ENCODE measurements around the gene RABL3. TPM values are rescaled to one million over a fixed set of nuclear protein-coding genes. Genes with fewer than 3 reads are reported as not detected.
"Not testable (repeated sequence)": the region's sequence is repeated elsewhere in the genome, so short reads cannot be mapped to it uniquely, and the experiment has no call there.

Gene RABL3
- total RNA-seq, 1 donor from 2014 or later = 23.4 TPM

DNA sequence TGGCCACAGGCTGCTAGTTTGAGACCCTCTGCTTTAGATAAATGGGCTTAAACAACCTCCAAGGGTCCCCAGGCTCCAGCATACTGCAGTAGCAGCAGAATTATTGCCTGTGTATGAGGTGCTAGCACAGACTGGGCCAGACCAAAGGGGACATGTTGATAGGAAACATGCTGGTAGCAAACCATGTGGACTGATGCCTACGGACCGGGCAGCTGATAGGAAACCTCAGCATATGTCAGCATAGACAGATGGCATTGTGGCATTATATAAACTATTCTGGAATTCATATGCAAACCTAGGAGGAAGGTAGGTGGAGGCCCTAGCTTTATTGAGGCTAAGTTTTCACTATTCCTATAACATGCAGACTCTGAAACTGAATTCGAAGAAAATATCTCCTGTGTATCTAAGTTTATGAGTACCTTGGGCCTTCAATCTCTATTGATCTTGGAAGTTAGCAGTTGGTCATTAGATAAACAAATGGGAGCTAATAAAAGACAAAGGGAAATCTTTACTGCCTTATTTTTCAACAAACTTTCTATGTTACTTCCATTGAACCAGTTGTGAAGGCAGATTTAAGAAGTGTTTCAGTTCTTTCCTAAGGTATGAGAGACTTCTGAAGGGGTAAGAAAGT lies 58.5 kb downstream of the RABL3 start:
- no peak for DNase-seq (ENCODE audit: low spot score)

GRCh38 chr3:120683213-120683612 lies 59.1 kb downstream of the RABL3 start:
- DNase-seq (ENCODE audit: low spot score) = no peak

- DNase-seq (ENCODE audit: low spot score) = peak; percentile 62
Measured at GRCh38 chr3:120682095-120682681, 60.1 kb downstream of the RABL3 start, which contains the start of gene HGD. Gene HGD, minus strand, starts transcription at chr3:120682239. Its CDS starts 128 bp downstream, at chr3:120682111.

DNA sequence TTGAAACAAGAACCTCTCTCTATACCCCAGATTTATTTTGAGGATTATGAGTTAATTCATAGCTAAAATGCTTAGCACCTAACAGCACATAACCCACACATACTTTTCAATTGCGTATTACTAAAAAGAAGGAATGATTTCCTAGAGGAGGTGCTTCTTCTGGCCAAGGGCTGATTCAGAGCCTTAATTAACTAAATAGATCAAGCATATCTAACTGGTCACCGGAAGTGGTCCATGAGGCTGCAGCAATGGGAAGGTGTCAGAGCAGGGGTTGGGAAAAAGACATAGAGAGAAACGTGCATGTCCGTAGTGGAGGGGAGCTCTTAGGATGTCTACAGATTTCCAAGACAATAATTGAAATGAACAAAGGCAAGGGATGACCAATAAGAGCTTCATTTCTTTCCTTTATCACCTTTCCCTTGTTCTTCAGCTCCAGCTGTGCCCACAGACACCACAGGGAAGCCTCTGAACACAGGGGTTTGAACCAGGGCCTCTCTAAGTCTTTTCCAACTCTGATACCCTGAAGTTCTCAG lies 60.7 kb downstream of the RABL3 start:
- DNase-seq (ENCODE audit: low spot score) = no peak

DNA sequence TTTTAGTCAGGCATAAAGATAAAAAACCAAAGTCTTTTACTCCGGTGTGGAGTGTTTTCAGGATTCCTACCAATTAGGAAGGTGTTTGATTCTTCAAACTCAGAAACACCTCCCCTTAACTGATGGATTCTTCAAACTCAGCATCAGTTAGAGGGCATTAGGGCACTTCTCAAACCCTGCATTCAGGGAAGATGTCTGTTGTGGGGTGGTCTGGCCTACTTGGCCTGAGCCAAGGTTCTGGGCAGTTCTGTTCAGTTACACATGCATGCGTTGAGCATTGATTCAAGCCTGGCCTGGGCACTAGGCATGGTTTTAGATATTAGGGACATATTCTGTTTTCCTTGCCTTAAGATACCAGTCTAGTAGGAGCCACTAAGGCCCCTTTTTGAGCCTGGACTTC lies 61.3 kb downstream of the RABL3 start:
- no peak for DNase-seq (ENCODE audit: low spot score)

GRCh38 chr3:120680193-120680894 lies 62.0 kb downstream of the RABL3 start:
- no peak for DNase-seq (ENCODE audit: low spot score)

DNA sequence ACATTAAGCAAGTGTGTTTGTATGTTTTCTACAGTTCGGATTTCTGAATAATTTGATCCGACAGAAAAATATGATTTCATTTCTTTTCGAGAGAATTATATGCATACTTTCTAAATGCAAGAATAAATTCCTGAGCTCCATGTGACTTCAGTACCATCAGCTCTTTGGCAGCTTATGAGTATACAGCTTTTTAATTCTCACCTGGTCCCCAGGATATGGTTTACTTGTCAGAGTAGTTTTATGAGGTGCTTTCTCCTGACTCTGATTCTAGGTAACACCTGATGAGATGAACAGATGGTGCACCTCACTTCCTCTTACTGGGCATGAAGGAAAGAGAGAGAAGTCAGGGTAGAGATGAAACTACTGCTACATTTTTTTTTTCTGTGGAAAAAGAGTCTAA lies 63.3 kb downstream of the RABL3 start:
- no peak for DNase-seq (ENCODE audit: low spot score)

DNA sequence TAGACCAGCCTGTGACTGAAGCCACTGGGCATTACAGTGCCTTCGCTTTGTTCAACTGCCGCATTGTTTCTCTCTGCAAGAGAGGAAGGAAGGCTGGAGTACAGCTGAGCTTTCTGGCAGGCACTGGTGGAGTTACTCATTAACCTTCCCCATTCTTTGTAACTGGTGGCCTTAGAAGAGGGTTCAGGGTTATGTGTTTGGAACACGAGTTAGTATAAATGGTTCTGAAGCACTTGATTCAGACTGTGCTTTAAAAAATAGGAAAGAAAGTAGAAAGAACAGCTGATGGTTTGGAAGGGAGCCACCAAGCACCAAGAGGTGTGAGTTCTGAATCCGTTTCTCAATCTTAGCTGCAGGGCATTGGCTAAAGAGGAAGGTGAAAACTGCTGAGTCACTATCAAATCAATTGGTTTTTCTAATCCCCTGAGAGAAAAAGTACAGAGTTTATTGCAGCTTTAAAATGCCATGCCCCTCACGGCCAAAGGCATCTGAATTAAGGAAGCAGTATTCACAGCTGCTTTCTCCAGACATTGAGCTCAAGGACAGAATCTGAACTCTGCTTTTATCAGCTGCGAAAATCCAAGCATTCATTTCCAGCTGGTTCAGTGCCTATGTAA lies 63.9 kb downstream of the RABL3 start:
- peak; percentile 86 for DNase-seq (ENCODE audit: low spot score)

DNA sequence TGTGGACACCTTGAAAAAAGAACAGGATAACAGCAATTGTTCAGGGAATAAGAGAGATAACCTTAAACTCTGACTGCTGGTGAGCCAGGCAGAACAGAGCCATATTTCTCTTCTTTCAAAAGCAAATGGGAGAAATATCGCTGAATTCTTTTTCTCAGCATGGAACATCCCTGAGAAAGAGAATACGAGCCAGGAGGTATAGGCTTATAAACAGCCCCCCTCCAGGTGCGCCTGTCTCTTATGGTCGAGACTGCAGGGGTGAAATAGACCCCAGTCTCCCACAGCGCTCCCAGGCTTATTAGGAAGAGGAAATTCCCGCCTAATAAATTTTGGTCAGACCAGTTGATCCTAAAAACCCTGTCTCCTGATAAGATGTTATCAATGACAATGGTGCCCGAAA lies 65.1 kb downstream of the RABL3 start:
- not testable (repeated sequence) for DNase-seq (ENCODE audit: low spot score)

GRCh38 chr3:120673116-120673515 lies 69.2 kb downstream of the RABL3 start:
- no peak for DNase-seq (ENCODE audit: low spot score)

DNA sequence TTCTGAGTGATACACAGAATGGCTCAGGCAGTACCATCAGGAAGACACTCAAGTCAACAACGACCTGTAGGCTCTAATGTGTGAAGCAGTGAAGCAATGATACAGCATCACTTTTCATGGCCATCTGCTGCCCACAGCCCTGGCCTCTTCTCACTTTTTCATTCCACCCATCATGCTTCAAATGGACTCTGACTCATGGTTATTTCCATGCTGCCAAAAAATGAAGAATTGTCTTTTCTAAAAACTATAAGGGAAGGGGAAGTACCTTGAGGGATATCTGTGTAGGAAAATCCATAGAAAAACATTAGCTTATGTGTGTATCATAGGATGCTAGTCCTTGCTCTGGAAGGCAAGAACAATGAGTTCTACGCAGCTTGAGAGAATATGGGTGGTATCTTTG lies 71.7 kb downstream of the RABL3 start:
- DNase-seq (ENCODE audit: low spot score) = no peak

DNA sequence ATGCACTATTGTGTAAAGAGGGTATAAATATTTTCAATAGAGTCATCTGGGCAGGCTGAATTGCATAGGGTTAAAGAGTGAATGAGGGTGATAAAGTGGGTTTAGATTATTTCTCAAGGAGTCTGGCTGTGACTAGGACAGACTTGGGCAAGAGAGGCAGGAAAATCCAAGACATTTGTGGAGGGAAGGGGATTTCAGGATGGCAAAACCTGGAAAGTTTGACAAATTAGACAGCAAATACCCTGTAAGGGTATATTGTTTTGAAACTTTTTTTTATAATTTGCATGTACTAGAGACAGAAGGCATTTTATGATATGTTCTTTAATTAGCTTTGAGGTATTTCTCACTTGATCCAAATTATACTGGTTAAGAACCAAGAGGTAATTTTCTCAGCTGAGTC lies 77.4 kb downstream of the RABL3 start:
- DNase-seq (ENCODE audit: low spot score) = no peak

DNA sequence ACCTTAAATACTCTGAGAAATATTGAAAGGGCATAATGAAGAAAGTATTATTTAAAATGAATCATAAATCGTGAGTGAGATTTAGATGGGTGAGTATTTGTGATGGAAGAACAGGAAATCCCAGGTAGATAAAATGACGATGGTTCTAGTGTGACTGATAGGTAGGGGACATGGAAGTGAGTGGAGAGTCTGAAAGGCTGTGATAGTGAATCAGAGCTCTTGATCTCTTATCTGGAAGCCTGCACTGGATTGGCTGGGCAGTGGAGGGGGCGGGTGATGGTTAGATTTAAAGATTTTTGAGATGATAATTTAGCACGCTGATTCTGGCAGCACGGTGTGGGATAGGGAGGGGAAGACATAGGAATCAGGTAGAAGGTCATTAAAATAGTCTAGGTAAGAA lies 80.4 kb downstream of the RABL3 start:
- DNase-seq (ENCODE audit: low spot score) = no peak

DNA sequence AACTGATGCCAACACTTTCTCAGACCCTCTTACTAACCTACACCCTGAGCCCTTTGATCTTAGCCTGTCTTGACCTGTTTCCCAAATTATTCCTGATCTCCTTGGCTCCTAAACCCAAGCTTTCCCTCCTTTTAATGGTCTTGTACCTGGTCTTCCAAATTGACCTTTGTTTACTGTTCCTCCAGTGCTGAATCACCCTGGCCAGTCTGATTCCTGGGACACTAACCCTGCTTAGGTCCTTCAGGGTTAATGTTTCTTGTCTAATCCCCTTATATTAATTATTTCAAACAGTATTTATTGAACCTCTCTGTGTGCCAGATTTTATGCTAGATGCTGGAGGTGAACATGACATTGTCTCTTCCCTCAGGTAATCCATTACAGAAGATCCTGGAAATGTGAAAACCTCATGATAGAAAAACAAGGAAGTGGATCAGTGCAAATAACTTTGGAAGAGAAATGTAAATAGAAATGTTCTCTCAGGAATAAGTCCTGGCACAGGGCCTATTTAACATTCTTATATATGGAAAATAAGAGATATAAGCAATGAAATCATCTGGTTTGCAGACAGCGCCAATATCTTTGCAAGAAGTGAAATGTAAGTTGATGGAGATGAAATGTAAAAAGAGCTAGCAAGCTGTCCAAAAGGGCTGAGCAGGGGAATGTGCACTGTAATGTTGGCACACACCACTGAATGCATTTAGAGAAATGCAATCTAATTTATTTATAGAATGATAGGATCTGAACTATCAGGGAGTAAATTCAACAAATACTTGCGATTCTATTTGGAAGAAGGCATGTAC lies 81.0 kb downstream of the RABL3 start:
- DNase-seq (ENCODE audit: low spot score) = no peak

DNA sequence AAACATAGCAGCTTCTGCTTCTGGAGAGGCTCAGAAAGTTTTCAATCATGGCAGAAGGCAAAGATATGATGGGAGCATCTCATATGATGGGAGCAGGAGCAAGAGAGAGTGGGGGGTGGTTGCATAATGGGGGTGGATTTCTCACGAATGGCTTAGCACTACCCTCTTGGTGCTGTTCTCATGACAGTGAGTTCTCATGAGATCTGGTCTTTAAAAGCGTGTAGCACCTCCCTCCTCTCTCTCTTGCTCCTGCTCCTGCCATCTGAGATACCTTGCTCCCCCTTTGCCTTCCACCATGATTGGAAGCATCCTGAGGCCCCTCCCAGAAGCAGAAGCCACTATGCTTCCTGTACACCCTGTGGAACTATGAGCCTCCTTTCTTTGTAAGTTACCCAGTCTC lies 82.5 kb downstream of the RABL3 start:
- no peak for DNase-seq (ENCODE audit: low spot score)

DNA sequence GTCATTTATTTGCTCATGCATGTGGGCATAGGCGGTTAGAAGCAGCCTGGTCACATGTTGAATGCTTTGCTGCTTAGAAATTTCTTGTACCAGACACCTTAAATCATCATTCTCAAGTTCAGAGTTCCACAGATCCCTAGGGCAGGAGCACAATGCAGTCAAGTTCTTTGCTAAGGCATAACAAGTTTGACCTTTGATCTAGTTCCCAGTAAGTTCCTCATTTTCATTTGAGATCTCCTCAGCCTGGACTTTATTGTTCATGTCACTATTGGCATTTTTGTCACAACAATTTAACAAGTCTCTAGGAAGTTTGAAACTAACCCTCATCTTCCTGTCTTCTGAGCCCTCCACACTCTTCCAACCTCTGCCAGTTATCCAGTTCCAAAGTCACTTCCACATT lies 83.0 kb downstream of the RABL3 start:
- no peak for DNase-seq (ENCODE audit: low spot score)

- no peak for DNase-seq (ENCODE audit: low spot score)
Measured at GRCh38 chr3:120652896-120653545, 89.3 kb downstream of the RABL3 start.

DNA sequence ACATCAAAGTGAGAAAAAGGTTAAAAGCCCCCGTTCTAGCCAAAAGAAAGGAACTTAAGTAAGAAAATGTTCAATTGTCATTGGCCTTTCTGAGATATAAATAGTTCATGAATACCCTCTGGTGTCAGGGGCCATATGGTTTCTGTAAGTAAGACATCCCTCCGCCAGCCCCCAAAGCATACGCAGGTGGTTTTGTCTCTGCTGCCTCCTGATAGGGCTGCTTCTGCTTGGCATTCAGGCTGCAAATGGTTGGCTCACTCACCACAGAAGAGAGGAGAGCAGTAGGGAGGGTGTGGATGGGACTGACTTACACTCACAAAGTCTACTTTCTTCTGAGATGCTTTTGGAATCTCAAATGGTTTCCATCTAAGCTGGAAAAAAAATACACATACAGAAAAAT lies 90.0 kb downstream of the RABL3 start:
- DNase-seq (ENCODE audit: low spot score) = no peak

GRCh38 chr3:120650311-120650710 lies 92.0 kb downstream of the RABL3 start:
- DNase-seq (ENCODE audit: low spot score) = no peak

- DNase-seq (ENCODE audit: low spot score) = no peak
Measured at GRCh38 chr3:120649830-120650233, 92.5 kb downstream of the RABL3 start.

GRCh38 chr3:120648290-120648689 lies 94.0 kb downstream of the RABL3 start:
- no peak for DNase-seq (ENCODE audit: low spot score)
